Activated naive CD8-positive, alpha-beta T cell treated with anti-CD3 and anti-CD28 coated beads, Interleukin-2, amount 50 U/mL, for 24 hours (primary cell): ENCODE results near the gene KIAA1549.
A peak's percentile ranks its signal among the peaks of the same experiment; 100 is the strongest.

Experiments
- ATAC-seq: fragments of 150-1000 bp; cut with Tn5 transposase; one replicate; pipeline ENCODE4 v1.10.0; 2021
- DNase-seq: peaks from one replicate; pipeline ENCODE4 v3.0.0; 2021
- H3K27ac Mint-ChIP-seq: one replicate; pipeline ENCODE4 v1.8.0; 2021; ENCODE audit warnings: mild to moderate bottlenecking, mixed read lengths
- H3K27me3 Mint-ChIP-seq: one replicate; pipeline ENCODE4 v1.8.0; 2021; ENCODE audit warnings: mixed read lengths
- H3K36me3 Mint-ChIP-seq: one replicate; pipeline ENCODE4 v1.8.0; 2021; ENCODE audit warnings: low read depth, mixed read lengths
- H3K4me1 Mint-ChIP-seq: one replicate; pipeline ENCODE4 v1.8.0; 2021; ENCODE audit warnings: mixed read lengths
- H3K4me3 Mint-ChIP-seq: one replicate; pipeline ENCODE4 v1.8.0; 2021; ENCODE audit warnings: mild to moderate bottlenecking, moderate library complexity, mixed read lengths
- H3K9me3 Mint-ChIP-seq: one replicate; pipeline ENCODE4 v1.8.0; 2021; ENCODE audit warnings: mixed read lengths

Gene KIAA1549

GRCh38 chr7:138918176-138918575, 63.0 kb downstream of the KIAA1549 start:
- H3K27me3 Mint-ChIP-seq, result peaks cover 5% of the 10 kb centered on the region

GRCh38 chr7:138917771-138918170, 63.4 kb downstream of the KIAA1549 start:
- no peaks in the 10 kb centered on the region for H3K9me3 Mint-ChIP-seq
- no peak for DNase-seq
- H3K4me3 Mint-ChIP-seq, result no peak overlapping the region
- ATAC-seq, result no peak
- H3K27ac Mint-ChIP-seq, result no peak overlapping the region
- H3K4me1 Mint-ChIP-seq, result peaks cover 5% of the 10 kb centered on the region
- peaks cover 5% of the 10 kb centered on the region for H3K27me3 Mint-ChIP-seq
- no peaks in the 10 kb centered on the region for H3K36me3 Mint-ChIP-seq

More at GRCh38 chr7:138918176-138918575, 63.0 kb downstream of the KIAA1549 start:
- no peak for ATAC-seq
- Mint-ChIP-seq H3K27ac (no peak overlapping the region), H3K4me3 (no peak overlapping the region), H3K9me3 (no peaks in the 10 kb centered on the region), H3K36me3 (no peaks in the 10 kb centered on the region), H3K4me1 (peaks cover 5% of the 10 kb centered on the region)
- DNase-seq, result no peak

GRCh38 chr7:138916731-138917130, 64.5 kb downstream of the KIAA1549 start:
- Mint-ChIP-seq H3K27ac (no peak overlapping the region), H3K27me3 (peaks cover 8% of the 10 kb centered on the region), H3K4me3 (no peak overlapping the region), H3K4me1 (peaks cover 5% of the 10 kb centered on the region), H3K9me3 (no peaks in the 10 kb centered on the region), H3K36me3 (no peaks in the 10 kb centered on the region)
- ATAC-seq (no peak), DNase-seq (no peak)

GRCh38 chr7:138916275-138916674, 64.9 kb downstream of the KIAA1549 start:
- H3K27ac Mint-ChIP-seq, result no peak overlapping the region
- DNase-seq, result no peak
- peaks cover 8% of the 10 kb centered on the region for H3K27me3 Mint-ChIP-seq
- no peak for ATAC-seq
- H3K36me3 Mint-ChIP-seq, result no peaks in the 10 kb centered on the region
- no peak overlapping the region for H3K4me3 Mint-ChIP-seq
- H3K4me1 Mint-ChIP-seq, result peaks cover 5% of the 10 kb centered on the region
- no peaks in the 10 kb centered on the region for H3K9me3 Mint-ChIP-seq

GRCh38 chr7:138913783-138914182, 67.4 kb downstream of the KIAA1549 start:
- Mint-ChIP-seq H3K9me3 (no peaks in the 10 kb centered on the region), H3K36me3 (no peaks in the 10 kb centered on the region), H3K27ac (no peak overlapping the region), H3K4me3 (no peak overlapping the region), H3K27me3 (peaks cover 8% of the 10 kb centered on the region), H3K4me1 (peaks cover 2% of the 10 kb centered on the region)
- DNase-seq, result no peak
- no peak for ATAC-seq

- H3K36me3 Mint-ChIP-seq, result no peaks in the 10 kb centered on the region
- peaks cover 2% of the 10 kb centered on the region for H3K4me1 Mint-ChIP-seq
- ATAC-seq, result no peak
- no peak overlapping the region for H3K27ac Mint-ChIP-seq
- no peak overlapping the region for H3K4me3 Mint-ChIP-seq
- H3K9me3 Mint-ChIP-seq, result no peaks in the 10 kb centered on the region
- peaks cover 8% of the 10 kb centered on the region for H3K27me3 Mint-ChIP-seq
- no peak for DNase-seq
Measured at GRCh38 chr7:138911007-138911406, 70.2 kb downstream of the KIAA1549 start.

GRCh38 chr7:138907850-138908249, 73.3 kb downstream of the KIAA1549 start:
- H3K27me3 Mint-ChIP-seq, result peaks cover 4% of the 10 kb centered on the region
- no peak overlapping the region for H3K4me3 Mint-ChIP-seq
- H3K36me3 Mint-ChIP-seq, result no peaks in the 10 kb centered on the region
- no peak for DNase-seq
- H3K9me3 Mint-ChIP-seq, result no peaks in the 10 kb centered on the region
- peaks cover 17% of the 10 kb centered on the region for H3K4me1 Mint-ChIP-seq
- ATAC-seq, result no peak
- no peak overlapping the region for H3K27ac Mint-ChIP-seq

GRCh38 chr7:138907201-138907847, 73.9 kb downstream of the KIAA1549 start:
- Mint-ChIP-seq H3K27ac (no peak overlapping the region), H3K9me3 (no peaks in the 10 kb centered on the region), H3K4me3 (no peak overlapping the region), H3K36me3 (no peaks in the 10 kb centered on the region), H3K27me3 (peaks cover 4% of the 10 kb centered on the region), H3K4me1 (peaks cover 23% of the 10 kb centered on the region)
- ATAC-seq (no peak), DNase-seq (no peak)

GRCh38 chr7:138903859-138904435, 77.2 kb downstream of the KIAA1549 start:
- peak overlapping the region; percentile 85 for H3K27ac Mint-ChIP-seq
- H3K9me3 Mint-ChIP-seq, result no peaks in the 10 kb centered on the region
- peak overlapping the region; percentile 68 for H3K4me3 Mint-ChIP-seq
- no peaks in the 10 kb centered on the region for H3K36me3 Mint-ChIP-seq
- DNase-seq (no peak), ATAC-seq (no peak)
- peaks cover 38% of the 10 kb centered on the region for H3K4me1 Mint-ChIP-seq
- peaks cover 2% of the 10 kb centered on the region for H3K27me3 Mint-ChIP-seq

GRCh38 chr7:138903186-138903820, 77.9 kb downstream of the KIAA1549 start:
- Mint-ChIP-seq H3K27ac (peak overlapping the region; percentile 85), H3K4me3 (peak overlapping the region; percentile 68), H3K36me3 (no peaks in the 10 kb centered on the region), H3K9me3 (no peaks in the 10 kb centered on the region), H3K27me3 (peaks cover 2% of the 10 kb centered on the region), H3K4me1 (peaks cover 45% of the 10 kb centered on the region)
- ATAC-seq, result peak; percentile 94
- DNase-seq, result peak; percentile 68

GRCh38 chr7:138902161-138902560, 79.0 kb downstream of the KIAA1549 start:
- DNase-seq (peak; percentile 33), ATAC-seq (peak; percentile 35)
- Mint-ChIP-seq H3K9me3 (no peaks in the 10 kb centered on the region), H3K27ac (peak overlapping the region; percentile 85), H3K36me3 (no peaks in the 10 kb centered on the region), H3K4me1 (peaks cover 53% of the 10 kb centered on the region), H3K4me3 (peak overlapping the region; percentile 68), H3K27me3 (peaks cover 2% of the 10 kb centered on the region)

- H3K4me3 Mint-ChIP-seq, result no peak overlapping the region
- no peak overlapping the region for H3K27ac Mint-ChIP-seq
- no peak for DNase-seq
- H3K4me1 Mint-ChIP-seq, result peaks cover 53% of the 10 kb centered on the region
- ATAC-seq, result no peak
- H3K9me3 Mint-ChIP-seq, result no peaks in the 10 kb centered on the region
- H3K27me3 Mint-ChIP-seq, result peaks cover 2% of the 10 kb centered on the region
- no peaks in the 10 kb centered on the region for H3K36me3 Mint-ChIP-seq
Measured at GRCh38 chr7:138900035-138900828, 81.0 kb downstream of the KIAA1549 start.

GRCh38 chr7:138898802-138899201, 82.4 kb downstream of the KIAA1549 start:
- DNase-seq, result no peak
- Mint-ChIP-seq H3K4me3 (no peak overlapping the region), H3K36me3 (no peaks in the 10 kb centered on the region), H3K4me1 (peaks cover 47% of the 10 kb centered on the region), H3K9me3 (no peaks in the 10 kb centered on the region), H3K27me3 (peaks cover 2% of the 10 kb centered on the region), H3K27ac (peak overlapping the region; percentile 28)
- no peak for ATAC-seq

GRCh38 chr7:138898255-138898654, 82.9 kb downstream of the KIAA1549 start:
- H3K27ac Mint-ChIP-seq, result peak overlapping the region; percentile 28
- H3K27me3 Mint-ChIP-seq, result no peaks in the 10 kb centered on the region
- no peaks in the 10 kb centered on the region for H3K9me3 Mint-ChIP-seq
- peaks cover 41% of the 10 kb centered on the region for H3K4me1 Mint-ChIP-seq
- ATAC-seq, result peak; percentile 91
- H3K4me3 Mint-ChIP-seq, result peak overlapping the region; percentile 10
- H3K36me3 Mint-ChIP-seq, result no peaks in the 10 kb centered on the region
- DNase-seq, result no peak
